CD8-positive, alpha-beta memory T cell (primary cell): ENCODE results near the gene WT1. TPM values are rescaled to one million over a fixed set of nuclear protein-coding genes. Genes with fewer than 3 reads are reported as not detected.
"Not testable (repeated sequence)": the region's sequence is repeated elsewhere in the genome, so short reads cannot be mapped to it uniquely, and the experiment has no call there.

Experiments
- CTCF ChIA-PET: fragments of 350-600 bp; sonication (Branson Sonifier 250); formaldehyde crosslinking; loops from one replicate; lab custom pipeline; 2021; ENCODE audit warnings: antibody characterized with exemption; lab: Charles Lee
- POLR2A ChIA-PET: fragments of 350-600 bp; sonication (Branson Sonifier 250); formaldehyde crosslinking; loops from one replicate; lab custom pipeline; 2021; ENCODE audit warnings: antibody characterized with exemption; lab: Charles Lee
- DNase-seq, 5 donors: peaks; one replicate each; pipeline versions ENCODE4 v3.0.0 to v3.0.0-alpha.2; 2020 to 2022; ENCODE audit warnings: mixed read lengths in 1 of 5
- H3K27ac ChIP-seq: one replicate; pipeline ENCODE4 v1.7.0; 2013; ENCODE audit warnings: low read depth, mild to moderate bottlenecking, low read length, moderate library complexity
- H3K27me3 ChIP-seq: 2 replicates; pipeline ENCODE4 v1.7.0; 2013; ENCODE audit warnings: low read length, mild to moderate bottlenecking; ENCODE audit not compliant: insufficient read depth, poor library complexity, severe bottlenecking
- H3K36me3 ChIP-seq: 2 replicates; pipeline ENCODE4 v1.7.0; 2013; ENCODE audit warnings: mild to moderate bottlenecking, low read length, moderate library complexity; ENCODE audit not compliant: insufficient read depth
- H3K4me1 ChIP-seq: 2 replicates; pipeline ENCODE4 v1.7.0; 2013; ENCODE audit warnings: mild to moderate bottlenecking, low read length, moderate library complexity; ENCODE audit not compliant: insufficient read depth
- H3K4me3 ChIP-seq: 2 replicates; pipeline ENCODE4 v1.7.0; 2013; ENCODE audit warnings: mild to moderate bottlenecking, low read length
- H3K9me3 ChIP-seq: 2 replicates; pipeline ENCODE4 v1.7.0; 2013; ENCODE audit warnings: mild to moderate bottlenecking, low read length
- H3K27ac Mint-ChIP-seq, 8 donors: one replicate each; pipeline ENCODE4 v1.8.0; 2020 to 2021; ENCODE audit warnings: mixed read lengths in 8 of 8, mild to moderate bottlenecking in 6 of 8, inconsistent platforms in 3 of 8, moderate library complexity in 3 of 8
- H3K27me3 Mint-ChIP-seq, 2 donors: one replicate each; pipeline ENCODE4 v1.8.0; 2020 to 2021; ENCODE audit warnings: mixed read lengths in 2 of 2, mild to moderate bottlenecking in 1 of 2, moderate library complexity in 1 of 2
- H3K36me3 Mint-ChIP-seq, 3 donors: one replicate each; pipeline ENCODE4 v1.8.0; 2020 to 2021; ENCODE audit warnings: mixed read lengths in 3 of 3, inconsistent platforms in 1 of 3, mild to moderate bottlenecking in 1 of 3
- H3K4me1 Mint-ChIP-seq, 3 donors: one replicate each; pipeline ENCODE4 v1.8.0; 2020 to 2021; ENCODE audit warnings: mixed read lengths in 3 of 3, inconsistent platforms in 1 of 3, mild to moderate bottlenecking in 1 of 3
- H3K4me3 Mint-ChIP-seq, 7 donors: one replicate each; pipeline ENCODE4 v1.8.0; 2020 to 2021; ENCODE audit warnings: mixed read lengths in 7 of 7, mild to moderate bottlenecking in 6 of 7, moderate library complexity in 4 of 7, inconsistent platforms in 2 of 7
- H3K9me3 Mint-ChIP-seq, 5 donors: one replicate each; pipeline ENCODE4 v1.8.0; 2020 to 2022; ENCODE audit warnings: mixed read lengths in 5 of 5, mild to moderate bottlenecking in 3 of 5, moderate library complexity in 2 of 5, inconsistent platforms in 1 of 5
- polyA plus RNA-seq: library from polyadenylated mRNA; unstranded; fragments of 300-500 nt; fragmentation: Illumina TruSeq; gene quantifications from one replicate; pipeline ENCODE4 v1.2.3, GENCODE V29; 2021
- total RNA-seq, 2 experiments: library from RNA; stranded (reverse); gene quantifications; one replicate each; pipeline ENCODE4 v1.2.3, GENCODE V29; 2021

WT1 gene
- total and polyA plus RNA-seq, 3 experiments from 2014 or later, result not detected

GRCh38 chr11:32375826-32376225 is 59.5 kb downstream of the WT1 start:
- H3K9me3 Mint-ChIP-seq, result peaks cover 0 to 4% (median 0%) of the 10 kb centered on the region in 5 donors
- no peaks in the 10 kb centered on the region for H3K36me3 Mint-ChIP-seq
- ChIA-PET POLR2A (no interaction called here), CTCF (no interaction called here)
- Histone ChIP-seq H3K27ac (no peak overlapping the region), H3K9me3 (no peaks in the 10 kb centered on the region), H3K4me3 (no peak overlapping the region), H3K36me3 (no peaks in the 10 kb centered on the region), H3K4me1 (no peaks in the 10 kb centered on the region), H3K27me3 (no peaks in the 10 kb centered on the region)
- H3K4me3 Mint-ChIP-seq, result no peak overlapping the region
- DNase-seq, result no peak
- H3K4me1 Mint-ChIP-seq, result no peaks in the 10 kb centered on the region
- H3K27ac Mint-ChIP-seq, result no peak overlapping the region
- peaks cover 1 to 18% of the 10 kb centered on the region in 2 donors for H3K27me3 Mint-ChIP-seq

- no peaks in the 10 kb centered on the region for H3K4me1 Mint-ChIP-seq
- peaks cover 1 to 14% of the 10 kb centered on the region in 2 donors for H3K27me3 Mint-ChIP-seq
- Histone ChIP-seq H3K36me3 (no peaks in the 10 kb centered on the region), H3K27me3 (no peaks in the 10 kb centered on the region), H3K4me1 (no peaks in the 10 kb centered on the region), H3K4me3 (no peak overlapping the region), H3K27ac (no peak overlapping the region), H3K9me3 (no peaks in the 10 kb centered on the region)
- H3K9me3 Mint-ChIP-seq, result peaks cover 0 to 9% (median 7%) of the 10 kb centered on the region in 5 donors
- ChIA-PET POLR2A (no interaction called here), CTCF (no interaction called here)
- H3K4me3 Mint-ChIP-seq, result no peak overlapping the region
- no peak overlapping the region for H3K27ac Mint-ChIP-seq
- no peak for DNase-seq
- H3K36me3 Mint-ChIP-seq, result peaks cover 0 to 2% (median 0%) of the 10 kb centered on the region in 3 donors
Observed at GRCh38 chr11:32374261-32374711, 61.1 kb downstream of the WT1 start.

- H3K4me3 Mint-ChIP-seq, POLR2A ChIA-PET, H3K27me3 Mint-ChIP-seq, DNase-seq, H3K27ac ChIP-seq, H3K4me3 ChIP-seq, CTCF ChIA-PET, H3K4me1 ChIP-seq, H3K27ac Mint-ChIP-seq, H3K9me3 ChIP-seq, H3K36me3 Mint-ChIP-seq, H3K36me3 ChIP-seq, H3K27me3 ChIP-seq, H3K4me1 Mint-ChIP-seq: not testable (repeated sequence)
- H3K9me3 Mint-ChIP-seq, result peaks cover 0 to 29% (median 23%) of the 10 kb centered on the region in 5 donors
Observed at GRCh38 chr11:32369987-32370386, 65.4 kb downstream of the WT1 start.

GRCh38 chr11:32366666-32367065 is 68.7 kb downstream of the WT1 start:
- ChIA-PET POLR2A (no interaction called here), CTCF (no interaction called here)
- no peaks in the 10 kb centered on the region for H3K36me3 ChIP-seq
- DNase-seq, result no peak
- peaks cover 0 to 26% (median 21%) of the 10 kb centered on the region in 5 donors for H3K9me3 Mint-ChIP-seq
- H3K4me3 Mint-ChIP-seq, result no peak overlapping the region
- no peaks in the 10 kb centered on the region for H3K4me1 ChIP-seq
- peaks cover 9 to 11% of the 10 kb centered on the region in 2 donors for H3K27me3 Mint-ChIP-seq
- no peak overlapping the region for H3K27ac ChIP-seq
- no peaks in the 10 kb centered on the region for H3K4me1 Mint-ChIP-seq
- H3K27ac Mint-ChIP-seq, result no peak overlapping the region
- no peak overlapping the region for H3K4me3 ChIP-seq
- peaks cover 0 to 2% (median 0%) of the 10 kb centered on the region in 3 donors for H3K36me3 Mint-ChIP-seq
- H3K9me3 ChIP-seq, result no peaks in the 10 kb centered on the region
- no peaks in the 10 kb centered on the region for H3K27me3 ChIP-seq

- POLR2A ChIA-PET, result no interaction called here
Observed at GRCh38 chr11:32365192-32365591, 70.1 kb downstream of the WT1 start.

GRCh38 chr11:32358729-32359128 is 76.6 kb downstream of the WT1 start:
- peaks cover 11 to 28% of the 10 kb centered on the region in 2 donors for H3K27me3 Mint-ChIP-seq
- Histone ChIP-seq H3K9me3 (no peaks in the 10 kb centered on the region), H3K27me3 (no peaks in the 10 kb centered on the region), H3K36me3 (no peaks in the 10 kb centered on the region), H3K4me1 (no peaks in the 10 kb centered on the region), H3K27ac (no peak overlapping the region), H3K4me3 (no peak overlapping the region)
- no peaks in the 10 kb centered on the region for H3K4me1 Mint-ChIP-seq
- H3K9me3 Mint-ChIP-seq, result peaks cover 0 to 2% (median 0%) of the 10 kb centered on the region in 5 donors
- H3K4me3 Mint-ChIP-seq, result no peak overlapping the region
- POLR2A ChIA-PET, result no interaction called here
- no peak for DNase-seq
- CTCF ChIA-PET, result no interaction called here
- H3K27ac Mint-ChIP-seq, result no peak overlapping the region
- H3K36me3 Mint-ChIP-seq, result no peaks in the 10 kb centered on the region

More at GRCh38 chr11:32365192-32365591, 70.1 kb downstream of the WT1 start:
- H3K4me1 ChIP-seq, result no peaks in the 10 kb centered on the region
- H3K27me3 ChIP-seq, result no peaks in the 10 kb centered on the region
- Mint-ChIP-seq H3K27me3 (peaks cover 11 to 14% of the 10 kb centered on the region in 2 donors), H3K9me3 (peaks cover 0 to 24% (median 18%) of the 10 kb centered on the region in 5 donors), H3K36me3 (peaks cover 0 to 2% (median 0%) of the 10 kb centered on the region in 3 donors), H3K27ac (no peak overlapping the region), H3K4me1 (no peaks in the 10 kb centered on the region), H3K4me3 (no peak overlapping the region)
- CTCF ChIA-PET, result no interaction called here
- H3K36me3 ChIP-seq, result no peaks in the 10 kb centered on the region
- no peak for DNase-seq
- no peak overlapping the region for H3K4me3 ChIP-seq
- no peaks in the 10 kb centered on the region for H3K9me3 ChIP-seq
- H3K27ac ChIP-seq, result no peak overlapping the region

- no peaks in the 10 kb centered on the region for H3K4me1 Mint-ChIP-seq
- Histone ChIP-seq H3K27ac (no peak overlapping the region), H3K27me3 (no peaks in the 10 kb centered on the region), H3K9me3 (no peaks in the 10 kb centered on the region), H3K4me3 (no peak overlapping the region), H3K4me1 (no peaks in the 10 kb centered on the region), H3K36me3 (no peaks in the 10 kb centered on the region)
- no peak overlapping the region for H3K27ac Mint-ChIP-seq
- ChIA-PET POLR2A (no interaction called here), CTCF (no interaction called here)
- H3K36me3 Mint-ChIP-seq, result no peaks in the 10 kb centered on the region
- H3K4me3 Mint-ChIP-seq, result no peak overlapping the region
- DNase-seq, result no peak
- H3K9me3 Mint-ChIP-seq, result peaks cover 0 to 1% (median 0%) of the 10 kb centered on the region in 5 donors
- H3K27me3 Mint-ChIP-seq, result peaks cover 4 to 19% of the 10 kb centered on the region in 2 donors
Observed at GRCh38 chr11:32353884-32354283, 81.5 kb downstream of the WT1 start.

- no peaks in the 10 kb centered on the region for H3K4me1 ChIP-seq
- POLR2A ChIA-PET, result no interaction called here
- H3K9me3 ChIP-seq, result no peaks in the 10 kb centered on the region
- DNase-seq, result no peak
- peaks cover 0 to 2% (median 0%) of the 10 kb centered on the region in 3 donors for H3K36me3 Mint-ChIP-seq
- peaks cover 4 to 7% (median 5%) of the 10 kb centered on the region in 3 donors for H3K4me1 Mint-ChIP-seq
- H3K4me3 ChIP-seq, result no peak overlapping the region
- H3K27me3 ChIP-seq, result no peaks in the 10 kb centered on the region
- H3K27me3 Mint-ChIP-seq, result peaks cover 5 to 28% of the 10 kb centered on the region in 2 donors
- no peak overlapping the region for H3K4me3 Mint-ChIP-seq
- H3K36me3 ChIP-seq, result no peaks in the 10 kb centered on the region
- peaks cover 0 to 3% (median 0%) of the 10 kb centered on the region in 5 donors for H3K9me3 Mint-ChIP-seq
- CTCF ChIA-PET, result no interaction called here
- no peak overlapping the region for H3K27ac Mint-ChIP-seq
- no peak overlapping the region for H3K27ac ChIP-seq
Observed at GRCh38 chr11:32348502-32348901, 86.8 kb downstream of the WT1 start.
